ENCODE results near the gene ADGRG6. TPM values are rescaled to one million over a fixed set of nuclear protein-coding genes. Genes with fewer than 3 reads are reported as not detected.

The ADGRG6 gene
- total and polyA plus RNA-seq, 10 of the 15 experiments (the other 5 are each of a cell fraction or from before 2014, with no cell fraction given), result 0.01 to 0.24 (median 0.13) TPM; not detected in 7

DNA sequence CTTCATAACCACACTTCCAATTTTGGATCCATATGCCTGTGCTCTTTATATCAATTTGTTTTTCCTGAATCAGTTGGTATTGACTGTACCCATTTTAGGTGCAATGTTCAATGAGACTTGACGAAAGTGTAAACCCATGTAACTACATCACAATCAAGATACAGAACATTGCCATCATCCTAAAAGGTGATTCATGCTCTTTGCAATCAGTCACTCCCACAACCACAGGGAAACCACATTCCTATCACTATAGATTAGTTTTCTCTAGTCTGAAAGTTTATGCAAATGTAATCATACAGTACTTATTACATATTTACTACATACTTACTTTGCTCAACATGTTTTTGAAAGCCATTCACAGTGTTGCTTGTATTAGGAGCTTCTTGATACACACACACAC lies 167.4 kb downstream of the ADGRG6 start:
- no peak for DNase-seq (ENCODE audit: low read depth, low spot score)
- WGBS (ENCODE audit: insufficient coverage, insufficient replicate concordance, low lambda C conversion rate, missing lambda C conversion rate), result 0% methylated on average over 1 of the region's 1 CpG
- SMC1A ChIA-PET (ENCODE audit: uncharacterized antibody, unreplicated experiment), result no interaction called here
- RAD21 ChIA-PET (ENCODE audit: unreplicated experiment), result no interaction called here
- in situ Hi-C loops (cut with MboI) (no loop called here), intact Hi-C loops (cut with micrococcal nuclease; ENCODE audit: unreplicated experiment) (no loop called here)
- no peaks in the 10 kb centered on the region for H3K36me3 ChIP-seq (ENCODE audit: control insufficient read depth in 2 of 2, insufficient read depth in 2 of 2, low read length in 1 of 2)
- H3K4me1 ChIP-seq (ENCODE audit: control insufficient read depth, insufficient read depth, low read length), result no peaks in the 10 kb centered on the region
- no peaks in the 10 kb centered on the region for H3K79me2 ChIP-seq (ENCODE audit: control insufficient read depth, insufficient read depth, low read length)
- no TSS peak for BruUV-seq (replicated peaks)
- no peak overlapping the region for H2AFZ ChIP-seq (ENCODE audit: control insufficient read depth, low read depth, low read length)
- no peak for FAIRE-seq
- no peak for ATAC-seq
- H3K27me3 ChIP-seq (replicated peaks in 1 of 2; ENCODE audit: control insufficient read depth in 2 of 2, insufficient read depth in 2 of 2, low read length in 1 of 2), result no peaks in the 10 kb centered on the region
- no peak overlapping the region for H3K9ac ChIP-seq (ENCODE audit: control insufficient read depth, insufficient read depth, low read length)
- H3K4me2 ChIP-seq (ENCODE audit: control insufficient read depth, insufficient read depth), result no peak overlapping the region
- no peak overlapping the region for H3K4me3 ChIP-seq
- no peak overlapping the region for H3K27ac ChIP-seq (ENCODE audit: control insufficient read depth, insufficient read depth)
- CTCF ChIA-PET, result no interaction called here
- H3K9me3 ChIP-seq (replicated peaks; ENCODE audit: control insufficient read depth, insufficient read depth, low read length), result no peaks in the 10 kb centered on the region
- TF ChIP-seq YY1 (IDR thresholded peaks at IDR 0.05; ENCODE audit: low read depth, low read length) (no peak), EZH2 (IDR thresholded peaks at IDR 0.05; ENCODE audit: borderline replicate concordance, control insufficient read depth, low read depth, low read length) (no peak), DPF2 (IDR thresholded peaks at IDR 0.05) (no peak), TAF1 (IDR thresholded peaks at IDR 0.05; ENCODE audit: borderline replicate concordance, low read depth, low read length) (no peak), CREB1 (IDR thresholded peaks at IDR 0.05; ENCODE audit: low read depth) (no peak), SIN3A (IDR thresholded peaks at IDR 0.05; ENCODE audit: low read depth, low read length) (no peak), SREBF1 (IDR thresholded peaks at IDR 0.05; ENCODE audit: low read length) (no peak), HCFC1 (IDR thresholded peaks at IDR 0.05; ENCODE audit: low read length) (no peak)
- TF ChIP-seq, protein P1, sequence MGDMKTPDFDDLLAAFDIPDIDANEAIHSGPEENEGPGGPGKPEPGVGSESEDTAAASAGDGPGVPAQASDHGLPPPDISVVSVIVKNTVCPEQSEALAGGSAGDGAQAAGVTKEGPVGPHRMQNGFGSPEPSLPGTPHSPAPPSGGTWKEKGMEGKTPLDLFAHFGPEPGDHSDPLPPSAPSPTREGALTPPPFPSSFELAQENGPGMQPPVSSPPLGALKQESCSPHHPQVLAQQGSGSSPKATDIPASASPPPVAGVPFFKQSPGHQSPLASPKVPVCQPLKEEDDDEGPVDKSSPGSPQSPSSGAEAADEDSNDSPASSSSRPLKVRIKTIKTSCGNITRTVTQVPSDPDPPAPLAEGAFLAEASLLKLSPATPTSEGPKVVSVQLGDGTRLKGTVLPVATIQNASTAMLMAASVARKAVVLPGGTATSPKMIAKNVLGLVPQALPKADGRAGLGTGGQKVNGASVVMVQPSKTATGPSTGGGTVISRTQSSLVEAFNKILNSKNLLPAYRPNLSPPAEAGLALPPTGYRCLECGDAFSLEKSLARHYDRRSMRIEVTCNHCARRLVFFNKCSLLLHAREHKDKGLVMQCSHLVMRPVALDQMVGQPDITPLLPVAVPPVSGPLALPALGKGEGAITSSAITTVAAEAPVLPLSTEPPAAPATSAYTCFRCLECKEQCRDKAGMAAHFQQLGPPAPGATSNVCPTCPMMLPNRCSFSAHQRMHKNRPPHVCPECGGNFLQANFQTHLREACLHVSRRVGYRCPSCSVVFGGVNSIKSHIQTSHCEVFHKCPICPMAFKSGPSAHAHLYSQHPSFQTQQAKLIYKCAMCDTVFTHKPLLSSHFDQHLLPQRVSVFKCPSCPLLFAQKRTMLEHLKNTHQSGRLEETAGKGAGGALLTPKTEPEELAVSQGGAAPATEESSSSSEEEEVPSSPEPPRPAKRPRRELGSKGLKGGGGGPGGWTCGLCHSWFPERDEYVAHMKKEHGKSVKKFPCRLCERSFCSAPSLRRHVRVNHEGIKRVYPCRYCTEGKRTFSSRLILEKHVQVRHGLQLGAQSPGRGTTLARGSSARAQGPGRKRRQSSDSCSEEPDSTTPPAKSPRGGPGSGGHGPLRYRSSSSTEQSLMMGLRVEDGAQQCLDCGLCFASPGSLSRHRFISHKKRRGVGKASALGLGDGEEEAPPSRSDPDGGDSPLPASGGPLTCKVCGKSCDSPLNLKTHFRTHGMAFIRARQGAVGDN (IDR thresholded peaks at IDR 0.05), result no peak
- TF ChIP-seq, protein P2, sequence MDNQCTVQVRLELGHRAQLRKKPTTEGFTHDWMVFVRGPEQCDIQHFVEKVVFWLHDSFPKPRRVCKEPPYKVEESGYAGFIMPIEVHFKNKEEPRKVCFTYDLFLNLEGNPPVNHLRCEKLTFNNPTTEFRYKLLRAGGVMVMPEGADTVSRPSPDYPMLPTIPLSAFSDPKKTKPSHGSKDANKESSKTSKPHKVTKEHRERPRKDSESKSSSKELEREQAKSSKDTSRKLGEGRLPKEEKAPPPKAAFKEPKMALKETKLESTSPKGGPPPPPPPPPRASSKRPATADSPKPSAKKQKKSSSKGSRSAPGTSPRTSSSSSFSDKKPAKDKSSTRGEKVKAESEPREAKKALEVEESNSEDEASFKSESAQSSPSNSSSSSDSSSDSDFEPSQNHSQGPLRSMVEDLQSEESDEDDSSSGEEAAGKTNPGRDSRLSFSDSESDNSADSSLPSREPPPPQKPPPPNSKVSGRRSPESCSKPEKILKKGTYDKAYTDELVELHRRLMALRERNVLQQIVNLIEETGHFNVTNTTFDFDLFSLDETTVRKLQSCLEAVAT (IDR thresholded peaks at IDR 0.05), result no peak
- POLR2A ChIA-PET, result no interaction called here
- no peaks in the 10 kb centered on the region for H4K20me1 ChIP-seq (ENCODE audit: control insufficient read depth, insufficient read depth)
